ENCODE results near the gene SMPD2.

Gene SMPD2

GRCh38 chr6:109473120-109473519 lies 32.6 kb downstream of the SMPD2 start:
- peaks cover 0 to 9% (median 7%) of the 10 kb centered on the region in 5 donors for H3K4me1 ChIP-seq (ENCODE audit: control insufficient read depth in 5 of 5, insufficient read depth in 5 of 5, low read length in 5 of 5)
- H3K9ac ChIP-seq (ENCODE audit: low read length in 5 of 5): no peak overlapping the region
- no peak overlapping the region for H3K4me3 ChIP-seq (ENCODE audit: low read depth in 1 of 5, low read length in 5 of 5)
- H3K9me3 ChIP-seq (ENCODE audit: control insufficient read depth in 5 of 5, low read length in 5 of 5): no peaks in the 10 kb centered on the region
- no peak overlapping the region for H3K27ac ChIP-seq (ENCODE audit: low read depth, low read length)
- no peaks in the 10 kb centered on the region for H3K27me3 ChIP-seq (ENCODE audit: control insufficient read depth in 5 of 5, insufficient read depth in 4 of 5, low read length in 5 of 5)
- H3K36me3 ChIP-seq (ENCODE audit: control insufficient read depth in 5 of 5, insufficient read depth in 5 of 5, low read length in 5 of 5): peaks cover 17 to 82% (median 74%) of the 10 kb centered on the region in 5 donors

DNA sequence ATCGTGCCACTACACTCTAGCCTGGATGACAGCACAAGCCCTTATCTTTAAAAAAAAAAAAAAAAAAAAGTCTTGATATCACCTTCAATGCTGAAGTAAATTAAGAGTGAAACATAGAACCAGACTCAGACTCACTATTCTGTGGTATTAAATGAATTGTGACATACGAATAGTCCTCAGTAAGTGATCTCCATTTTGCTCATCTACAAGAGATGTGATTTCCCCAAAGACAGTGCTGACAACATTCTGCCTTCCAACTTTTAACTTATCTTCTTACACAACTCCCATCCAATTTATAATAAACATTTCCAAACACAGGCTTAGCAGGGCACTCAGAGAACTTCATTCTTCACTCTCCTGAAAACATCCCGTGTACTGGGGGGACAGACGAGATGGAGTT lies 34.5 kb downstream of the SMPD2 start:
- H3K4me1 ChIP-seq (ENCODE audit: control insufficient read depth in 5 of 5, insufficient read depth in 5 of 5, low read length in 5 of 5): peaks cover 0 to 24% (median 21%) of the 10 kb centered on the region in 5 donors
- no peaks in the 10 kb centered on the region for H3K9me3 ChIP-seq (ENCODE audit: control insufficient read depth in 5 of 5, low read length in 5 of 5)
- no peak overlapping the region for H3K4me3 ChIP-seq (ENCODE audit: low read depth in 1 of 5, low read length in 5 of 5)
- H3K9ac ChIP-seq (ENCODE audit: low read length in 5 of 5): no peak overlapping the region
- H3K36me3 ChIP-seq (ENCODE audit: control insufficient read depth in 5 of 5, insufficient read depth in 5 of 5, low read length in 5 of 5): peaks cover 13 to 68% (median 60%) of the 10 kb centered on the region in 5 donors
- no peak overlapping the region for H3K27ac ChIP-seq (ENCODE audit: low read depth, low read length)
- H3K27me3 ChIP-seq (ENCODE audit: control insufficient read depth in 5 of 5, insufficient read depth in 4 of 5, low read length in 5 of 5): no peaks in the 10 kb centered on the region

DNA sequence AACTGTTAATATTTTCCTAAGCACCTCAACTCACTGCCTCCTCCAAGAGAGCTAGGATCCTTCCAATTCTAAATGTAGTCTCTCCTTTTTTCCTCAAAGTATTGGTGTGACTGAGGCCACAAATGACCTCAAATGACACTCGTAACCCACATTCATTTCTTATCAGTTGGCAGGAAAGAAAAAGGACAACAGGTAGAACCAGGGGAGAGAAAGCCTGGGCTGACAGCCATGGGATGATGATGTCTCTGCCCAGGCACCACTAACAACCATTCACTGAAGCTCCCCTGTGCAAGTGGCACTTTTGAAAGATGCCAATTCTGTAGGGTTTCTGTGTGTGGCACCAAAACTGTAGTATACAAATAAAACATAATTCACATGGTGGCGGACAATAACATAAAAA lies 35.1 kb downstream of the SMPD2 start:
- Histone ChIP-seq H3K4me1 (ENCODE audit: control insufficient read depth in 5 of 5, insufficient read depth in 5 of 5, low read length in 5 of 5) (peaks cover 0 to 30% (median 28%) of the 10 kb centered on the region in 5 donors), H3K9ac (ENCODE audit: low read length in 5 of 5) (no peak overlapping the region), H3K4me3 (ENCODE audit: low read depth in 1 of 5, low read length in 5 of 5) (no peak overlapping the region), H3K27me3 (ENCODE audit: control insufficient read depth in 5 of 5, insufficient read depth in 4 of 5, low read length in 5 of 5) (no peaks in the 10 kb centered on the region), H3K27ac (ENCODE audit: low read depth, low read length) (no peak overlapping the region), H3K36me3 (ENCODE audit: control insufficient read depth in 5 of 5, insufficient read depth in 5 of 5, low read length in 5 of 5) (peaks cover 13 to 65% (median 54%) of the 10 kb centered on the region in 5 donors), H3K9me3 (ENCODE audit: control insufficient read depth in 5 of 5, low read length in 5 of 5) (no peaks in the 10 kb centered on the region)

DNA sequence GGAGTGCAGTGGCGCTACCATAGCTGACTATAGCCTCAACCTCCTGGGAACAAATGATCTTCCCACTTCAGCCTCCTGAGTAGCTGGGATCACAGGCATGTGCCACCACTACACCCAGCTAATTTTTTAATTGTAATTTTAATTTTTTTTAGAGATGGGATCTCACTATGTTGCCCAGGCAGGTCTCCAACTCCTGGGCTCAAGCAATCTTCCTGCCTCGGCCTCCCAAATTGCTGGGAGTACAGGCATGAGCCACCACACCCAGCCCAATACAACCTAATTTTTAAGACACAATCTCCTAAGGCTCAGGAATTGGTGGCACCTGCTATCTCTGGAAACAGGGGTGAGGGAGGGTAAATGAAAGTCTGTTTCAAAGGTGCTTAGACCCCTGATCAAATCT lies 36.7 kb downstream of the SMPD2 start:
- Histone ChIP-seq H3K27me3 (ENCODE audit: control insufficient read depth in 5 of 5, insufficient read depth in 4 of 5, low read length in 5 of 5) (no peaks in the 10 kb centered on the region), H3K4me1 (ENCODE audit: control insufficient read depth in 5 of 5, insufficient read depth in 5 of 5, low read length in 5 of 5) (peaks cover 0 to 44% (median 43%) of the 10 kb centered on the region in 5 donors), H3K9ac (ENCODE audit: low read length in 5 of 5) (no peak overlapping the region), H3K4me3 (ENCODE audit: low read depth in 1 of 5, low read length in 5 of 5) (no peak overlapping the region), H3K27ac (ENCODE audit: low read depth, low read length) (no peak overlapping the region), H3K9me3 (ENCODE audit: control insufficient read depth in 5 of 5, low read length in 5 of 5) (no peaks in the 10 kb centered on the region), H3K36me3 (ENCODE audit: control insufficient read depth in 5 of 5, insufficient read depth in 5 of 5, low read length in 5 of 5) (peaks cover 22 to 61% (median 42%) of the 10 kb centered on the region in 5 donors)

- Histone ChIP-seq H3K4me1 (ENCODE audit: control insufficient read depth in 5 of 5, insufficient read depth in 5 of 5, low read length in 5 of 5) (peaks cover 0 to 49% (median 47%) of the 10 kb centered on the region in 5 donors), H3K9me3 (ENCODE audit: control insufficient read depth in 5 of 5, low read length in 5 of 5) (no peaks in the 10 kb centered on the region), H3K27me3 (ENCODE audit: control insufficient read depth in 5 of 5, insufficient read depth in 4 of 5, low read length in 5 of 5) (no peaks in the 10 kb centered on the region), H3K4me3 (ENCODE audit: low read depth in 1 of 5, low read length in 5 of 5) (no peak overlapping the region), H3K36me3 (ENCODE audit: control insufficient read depth in 5 of 5, insufficient read depth in 5 of 5, low read length in 5 of 5) (peaks cover 22 to 56% (median 37%) of the 10 kb centered on the region in 5 donors), H3K27ac (ENCODE audit: low read depth, low read length) (no peak overlapping the region), H3K9ac (ENCODE audit: low read length in 5 of 5) (peak overlapping the region in 1 of 5 donors; percentile 1)
Measured at GRCh38 chr6:109477725-109478124, 37.2 kb downstream of the SMPD2 start.

- H3K4me1 ChIP-seq (ENCODE audit: control insufficient read depth in 5 of 5, insufficient read depth in 5 of 5, low read length in 5 of 5): peaks cover 0 to 49% (median 47%) of the 10 kb centered on the region in 5 donors
- no peaks in the 10 kb centered on the region for H3K27me3 ChIP-seq (ENCODE audit: control insufficient read depth in 5 of 5, insufficient read depth in 4 of 5, low read length in 5 of 5)
- H3K27ac ChIP-seq (ENCODE audit: low read depth, low read length): no peak overlapping the region
- H3K4me3 ChIP-seq (ENCODE audit: low read depth in 1 of 5, low read length in 5 of 5): peak overlapping the region in 1 of 5 donors; percentile 25
- peak overlapping the region in 1 of 5 donors; percentile 1 for H3K9ac ChIP-seq (ENCODE audit: low read length in 5 of 5)
- H3K9me3 ChIP-seq (ENCODE audit: control insufficient read depth in 5 of 5, low read length in 5 of 5): no peaks in the 10 kb centered on the region
- H3K36me3 ChIP-seq (ENCODE audit: control insufficient read depth in 5 of 5, insufficient read depth in 5 of 5, low read length in 5 of 5): peaks cover 22 to 50% (median 31%) of the 10 kb centered on the region in 5 donors
Measured at GRCh38 chr6:109478222-109478805, 37.8 kb downstream of the SMPD2 start.

GRCh38 chr6:109478841-109479624 lies 38.5 kb downstream of the SMPD2 start:
- H3K4me3 ChIP-seq (ENCODE audit: low read depth in 1 of 5, low read length in 5 of 5): no peak overlapping the region
- peaks cover 0 to 55% (median 50%) of the 10 kb centered on the region in 5 donors for H3K4me1 ChIP-seq (ENCODE audit: control insufficient read depth in 5 of 5, insufficient read depth in 5 of 5, low read length in 5 of 5)
- H3K36me3 ChIP-seq (ENCODE audit: control insufficient read depth in 5 of 5, insufficient read depth in 5 of 5, low read length in 5 of 5): peaks cover 22 to 43% (median 26%) of the 10 kb centered on the region in 5 donors
- no peaks in the 10 kb centered on the region for H3K27me3 ChIP-seq (ENCODE audit: control insufficient read depth in 5 of 5, insufficient read depth in 4 of 5, low read length in 5 of 5)
- H3K9me3 ChIP-seq (ENCODE audit: control insufficient read depth in 5 of 5, low read length in 5 of 5): no peaks in the 10 kb centered on the region
- H3K9ac ChIP-seq (ENCODE audit: low read length in 5 of 5): peak overlapping the region in 1 of 5 donors; percentile 20
- no peak overlapping the region for H3K27ac ChIP-seq (ENCODE audit: low read depth, low read length)

GRCh38 chr6:109480993-109481480 lies 40.5 kb downstream of the SMPD2 start:
- Histone ChIP-seq H3K9ac (ENCODE audit: low read length in 5 of 5) (no peak overlapping the region), H3K9me3 (ENCODE audit: control insufficient read depth in 5 of 5, low read length in 5 of 5) (no peaks in the 10 kb centered on the region), H3K36me3 (ENCODE audit: control insufficient read depth in 5 of 5, insufficient read depth in 5 of 5, low read length in 5 of 5) (peaks cover 6 to 23% (median 11%) of the 10 kb centered on the region in 5 donors), H3K27ac (ENCODE audit: low read depth, low read length) (no peak overlapping the region), H3K4me3 (ENCODE audit: low read depth in 1 of 5, low read length in 5 of 5) (peak overlapping the region in 1 of 5 donors; percentile 23), H3K27me3 (ENCODE audit: control insufficient read depth in 5 of 5, insufficient read depth in 4 of 5, low read length in 5 of 5) (no peaks in the 10 kb centered on the region), H3K4me1 (ENCODE audit: control insufficient read depth in 5 of 5, insufficient read depth in 5 of 5, low read length in 5 of 5) (peaks cover 0 to 55% (median 50%) of the 10 kb centered on the region in 5 donors)

DNA sequence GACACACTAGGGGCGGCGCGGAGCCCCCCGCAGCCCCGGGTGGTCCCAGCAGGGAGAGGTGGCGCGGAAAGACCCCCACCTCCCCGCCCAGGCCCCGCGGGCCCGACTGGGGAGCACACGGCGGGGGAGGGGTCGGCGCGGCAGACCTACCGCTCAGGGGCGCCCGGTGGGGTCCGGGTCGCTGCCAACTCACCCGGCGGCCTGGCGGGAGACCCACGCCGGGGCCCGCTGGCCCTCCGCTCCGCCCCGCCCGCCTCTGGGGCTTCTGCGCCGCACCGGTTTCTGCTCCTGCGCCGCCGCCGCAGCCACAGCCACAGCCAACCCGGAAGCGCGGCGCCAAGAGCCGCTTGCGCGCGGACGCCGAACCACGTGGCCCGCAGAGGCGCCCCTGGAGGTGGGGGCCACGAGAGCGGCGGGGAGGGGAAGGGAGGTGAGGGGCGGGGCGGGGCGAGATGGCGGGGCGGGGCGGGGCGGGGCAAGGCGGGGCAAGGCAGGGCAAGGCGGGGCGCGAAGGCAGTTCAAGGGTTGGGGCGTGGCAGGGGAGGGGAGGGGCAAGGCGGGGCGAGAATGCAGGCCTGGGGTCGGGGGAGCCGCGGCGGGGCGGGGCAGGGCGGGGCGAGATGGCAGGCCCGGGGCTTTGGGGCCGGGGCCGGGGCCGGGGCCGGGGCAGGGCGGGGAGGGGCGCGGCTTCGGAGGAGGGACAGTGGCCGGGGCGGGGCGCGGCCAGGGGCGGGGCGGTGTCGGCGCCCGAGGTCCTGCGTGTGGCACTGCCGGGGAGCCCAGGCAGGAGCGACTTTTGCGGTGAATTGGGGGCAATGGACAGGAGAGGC lies 42.6 kb downstream of the SMPD2 start, which contains the start of gene ZBTB24:
ZBTB24 (minus strand) TSS at position 315 of the 830 bp plus-strand sequence. CDS start 1,193 bp downstream, outside the sequence.
- no peaks in the 10 kb centered on the region for H3K27me3 ChIP-seq (ENCODE audit: control insufficient read depth in 5 of 5, insufficient read depth in 4 of 5, low read length in 5 of 5)
- peak within 1 kb of the TSS; percentile 52 for H3K27ac ChIP-seq (ENCODE audit: low read depth, low read length)
- no peaks in the 10 kb centered on the region for H3K9me3 ChIP-seq (ENCODE audit: control insufficient read depth in 5 of 5, low read length in 5 of 5)
- H3K4me1 ChIP-seq (ENCODE audit: control insufficient read depth in 5 of 5, insufficient read depth in 5 of 5, low read length in 5 of 5): peaks cover 0 to 47% (median 42%) of the 10 kb centered on the region in 5 donors
- peak within 1 kb of the TSS; percentile 86 to 89 (median 87) for H3K4me3 ChIP-seq (ENCODE audit: low read depth in 1 of 5, low read length in 5 of 5)
- H3K36me3 ChIP-seq (ENCODE audit: control insufficient read depth in 5 of 5, insufficient read depth in 5 of 5, low read length in 5 of 5): peaks cover 0 to 15% (median 4%) of the 10 kb centered on the region in 5 donors
- peak within 1 kb of the TSS in 4 of 5 donors; percentile 75 to 87 (median 83) for H3K9ac ChIP-seq (ENCODE audit: low read length in 5 of 5)

All from subcutaneous abdominal adipose tissue (tissue), 5 donors.